HG02981 (cell line): ENCODE data around the gene HHIP.

ENCODE experiments used
- ATAC-seq: cut with Tn5 transposase; IDR thresholded peaks from one replicate; pipeline ENCODE4 v1.9.1; 2021; ENCODE audit warnings: mild to moderate bottlenecking, moderate library complexity; ENCODE audit not compliant: unreplicated experiment

Gene HHIP

DNA sequence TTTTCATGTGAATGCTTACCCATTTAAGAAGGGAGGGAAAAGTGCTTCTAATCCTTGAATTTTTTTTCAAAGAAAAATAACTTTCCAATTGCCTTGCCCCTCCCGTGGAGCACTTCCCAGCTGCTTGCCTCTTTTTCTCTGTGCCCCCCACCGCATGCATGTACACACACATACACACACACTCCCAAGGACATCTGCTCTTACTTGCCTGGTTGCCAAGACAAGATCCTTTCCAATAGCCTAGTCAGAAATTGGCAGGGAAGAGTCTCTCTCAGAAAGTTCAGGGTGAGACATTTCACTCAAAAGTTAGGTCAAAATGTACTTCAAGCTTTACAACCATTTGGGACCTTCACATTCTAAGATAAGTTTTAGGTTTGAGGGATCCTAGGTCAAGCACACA, 10.9 kb downstream of the HHIP start:
- no peak for ATAC-seq

DNA sequence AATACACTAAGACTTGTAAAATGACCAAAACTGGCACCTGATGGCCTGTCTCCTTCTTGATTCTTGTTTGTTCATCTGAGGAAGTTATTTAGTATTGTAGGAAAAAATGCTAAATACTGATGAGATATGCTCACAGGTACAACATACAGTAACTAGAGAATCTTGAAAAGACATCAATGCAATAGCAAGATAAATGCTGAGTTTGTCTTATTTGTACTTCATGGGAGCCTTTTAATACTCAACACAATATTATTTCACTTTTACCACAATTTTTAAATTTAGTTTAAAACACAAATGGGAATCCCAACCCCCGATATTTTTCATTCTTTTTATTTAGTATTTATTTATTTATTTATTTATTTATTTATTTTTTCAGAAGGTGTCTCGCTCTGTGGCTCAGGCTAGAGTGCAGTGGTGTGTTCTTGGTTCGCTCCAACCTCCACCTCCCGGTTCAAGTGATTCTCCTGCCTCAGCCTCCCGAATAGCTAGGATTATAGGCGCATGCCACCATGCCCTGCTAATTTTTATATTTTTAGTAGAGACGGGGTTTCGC, 12.1 kb downstream of the HHIP start:
- ATAC-seq: no peak

- ATAC-seq: no peak
Observed at GRCh38 chr4:144658903-144659302, 12.9 kb downstream of the HHIP start.

- no peak for ATAC-seq
Observed at GRCh38 chr4:144659447-144659846, 13.5 kb downstream of the HHIP start.

- ATAC-seq: no peak
Observed at GRCh38 chr4:144663834-144664475, 18.0 kb downstream of the HHIP start.

DNA sequence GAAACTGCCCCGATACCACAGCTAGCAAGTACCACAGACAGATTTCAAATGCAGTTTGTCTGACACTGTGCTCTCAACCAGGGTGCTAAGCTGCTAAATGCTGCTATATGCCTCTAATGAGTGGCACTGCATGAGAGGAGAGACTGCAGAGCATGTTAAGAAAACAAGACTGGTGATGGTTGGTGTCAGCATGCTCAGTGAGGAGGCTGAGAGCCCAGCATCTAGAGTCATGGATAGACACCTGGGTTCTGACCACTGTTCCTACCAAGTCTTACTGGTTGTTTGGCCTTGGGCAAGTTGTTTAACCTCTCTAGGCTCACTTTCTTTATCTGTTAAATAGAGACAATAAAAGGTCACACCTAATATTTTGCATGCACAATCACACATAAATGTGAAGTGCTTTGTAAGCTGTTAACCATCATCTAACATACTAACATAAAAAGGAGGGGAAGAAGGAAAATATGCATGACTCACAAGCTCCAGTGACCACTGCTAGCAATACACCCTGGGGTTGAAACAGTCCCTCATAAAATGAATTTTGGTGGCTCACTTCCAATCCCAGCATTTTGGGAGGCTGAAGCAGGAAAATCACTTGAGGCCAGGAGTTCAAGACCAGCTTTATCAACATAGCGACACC, 20.7 kb downstream of the HHIP start:
- ATAC-seq: no peak

GRCh38 chr4:144667500-144667899, 21.5 kb downstream of the HHIP start:
- no peak for ATAC-seq

DNA sequence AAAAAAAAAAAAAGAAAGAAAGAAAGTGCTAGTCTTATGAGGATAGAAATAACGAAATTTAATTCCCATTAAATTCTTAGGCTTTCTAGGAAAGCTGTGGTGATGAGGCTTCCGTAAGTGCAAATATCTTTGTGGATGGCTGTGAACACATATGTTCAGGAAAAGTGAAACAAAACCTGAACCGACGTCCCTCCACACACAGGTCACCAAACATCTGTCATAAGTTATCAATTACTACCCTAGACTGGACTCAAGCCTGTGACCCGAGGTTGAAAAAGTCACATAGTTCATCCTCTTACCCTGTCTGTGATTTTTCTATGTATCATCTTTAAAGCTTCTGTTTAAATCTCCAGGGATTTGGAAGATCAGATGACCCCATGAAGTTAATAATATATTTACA, 24.8 kb downstream of the HHIP start:
- no peak for ATAC-seq

- no peak for ATAC-seq
Observed at GRCh38 chr4:144674711-144675110, 28.8 kb downstream of the HHIP start.

GRCh38 chr4:144681806-144682205, 35.9 kb downstream of the HHIP start:
- no peak for ATAC-seq

GRCh38 chr4:144683516-144683915, 37.6 kb downstream of the HHIP start:
- ATAC-seq: no peak

GRCh38 chr4:144685911-144686310, 40.0 kb downstream of the HHIP start:
- no peak for ATAC-seq

DNA sequence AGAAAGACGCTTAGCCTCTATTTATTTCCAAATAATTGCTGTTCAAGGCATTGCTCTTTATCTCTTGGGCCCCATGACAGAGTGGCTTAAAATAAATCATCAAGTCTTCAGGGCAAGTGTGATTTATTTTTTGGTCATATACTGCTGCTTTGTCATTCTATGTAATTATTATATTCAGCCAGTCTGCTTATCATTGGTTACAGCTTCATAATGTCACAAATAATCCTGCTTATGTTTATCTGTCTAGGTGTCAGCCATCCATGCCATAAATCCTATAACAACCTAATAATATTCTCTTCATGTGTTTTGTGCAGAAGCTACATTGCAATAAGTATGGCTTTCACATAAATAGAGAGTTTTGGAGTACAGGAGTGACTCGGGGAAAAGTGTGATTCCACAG, 41.0 kb downstream of the HHIP start:
- no peak for ATAC-seq

DNA sequence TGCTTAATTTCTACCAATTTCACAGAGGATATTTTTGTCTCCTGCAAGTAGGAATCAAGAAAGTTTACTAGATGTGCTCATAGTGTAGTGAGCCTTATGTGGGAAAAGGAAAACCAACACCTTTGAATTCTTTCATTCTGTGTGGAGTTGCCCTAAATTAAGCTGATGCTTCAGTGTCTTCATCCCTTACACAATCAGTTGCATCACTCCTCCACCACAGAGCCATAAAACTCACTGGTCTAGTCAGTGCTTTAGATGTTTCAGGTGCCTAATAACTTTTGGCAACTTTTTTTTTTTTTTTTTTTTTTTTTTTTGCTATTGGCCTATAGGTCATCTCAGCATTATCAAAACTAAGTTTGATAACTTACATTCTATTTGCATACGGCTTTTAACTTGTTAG, 41.5 kb downstream of the HHIP start:
- ATAC-seq: no peak

GRCh38 chr4:144688035-144688569, 42.1 kb downstream of the HHIP start:
- no peak for ATAC-seq

DNA sequence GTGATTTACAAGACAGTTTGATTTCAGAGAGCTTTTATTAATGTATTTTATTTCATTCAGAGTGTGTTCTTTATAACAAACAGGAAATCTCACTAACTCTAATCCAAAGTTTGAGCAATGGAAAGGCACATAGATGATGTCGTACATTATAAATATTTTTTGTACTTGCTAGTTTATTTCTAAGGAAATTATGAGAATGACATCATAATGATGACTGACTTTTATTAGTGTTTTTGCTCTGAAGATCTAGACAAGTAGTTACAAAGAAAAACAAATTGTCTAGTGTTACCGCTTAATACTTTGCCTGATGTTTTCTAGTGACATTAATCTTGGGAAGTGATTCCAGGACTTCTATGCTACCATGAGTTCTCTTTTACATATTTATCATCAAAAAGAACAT, 43.2 kb downstream of the HHIP start:
- ATAC-seq: no peak

- no peak for ATAC-seq
Observed at GRCh38 chr4:144695721-144696120, 49.8 kb downstream of the HHIP start.

- ATAC-seq: no peak
Observed at GRCh38 chr4:144696376-144696775, 50.4 kb downstream of the HHIP start.

GRCh38 chr4:144699565-144699964, 53.6 kb downstream of the HHIP start:
- no peak for ATAC-seq

GRCh38 chr4:144701683-144702233, 55.8 kb downstream of the HHIP start:
- ATAC-seq: no peak

GRCh38 chr4:144703494-144703893, 57.5 kb downstream of the HHIP start:
- no peak for ATAC-seq
